Trophoblast cell (in vitro differentiated cells and primary cell): ENCODE measurements around the gene CCDC121. TPM values are rescaled to one million over a fixed set of nuclear protein-coding genes. Genes with fewer than 3 reads are reported as not detected.

Source experiments
- DNase-seq, 2 donors: peaks; one replicate each; pipeline ENCODE4 v3.0.0-alpha.2; 2016
- H2AFZ ChIP-seq: 2 replicates; pipeline ENCODE4 v1.6.1; 2013; ENCODE audit warnings: low read length, moderate library complexity, mild to moderate bottlenecking; ENCODE audit not compliant: insufficient read depth, poor library complexity
- H2AK5ac ChIP-seq: 2 replicates; pipeline ENCODE4 v1.6.1; 2013; ENCODE audit warnings: mild to moderate bottlenecking, low read length
- H2BK120ac ChIP-seq: 2 replicates; pipeline ENCODE4 v1.6.1; 2013; ENCODE audit warnings: low read length, mild to moderate bottlenecking, moderate library complexity; ENCODE audit not compliant: insufficient read depth, poor library complexity
- H2BK12ac ChIP-seq: 2 replicates; pipeline ENCODE4 v1.6.1; 2013; ENCODE audit warnings: mild to moderate bottlenecking, low read length, moderate library complexity
- H2BK5ac ChIP-seq: 2 replicates; pipeline ENCODE4 v1.6.1; 2013; ENCODE audit warnings: low read length, low read depth, moderate library complexity, mild to moderate bottlenecking; ENCODE audit not compliant: poor library complexity
- H3K14ac ChIP-seq: 2 replicates; pipeline ENCODE4 v1.6.1; 2013; ENCODE audit warnings: mild to moderate bottlenecking, low read length
- H3K18ac ChIP-seq: 2 replicates; pipeline ENCODE4 v1.6.1; 2013; ENCODE audit warnings: mild to moderate bottlenecking, low read length
- H3K23ac ChIP-seq: 2 replicates; pipeline ENCODE4 v1.6.1; 2013; ENCODE audit warnings: low read length
- H3K27ac ChIP-seq: 2 replicates; pipeline ENCODE4 v1.5.1; 2013; ENCODE audit warnings: low read depth, mild to moderate bottlenecking, inconsistent platforms, low read length, moderate library complexity
- H3K27me3 ChIP-seq: 2 replicates; pipeline ENCODE4 v1.6.1; 2013; ENCODE audit warnings: inconsistent platforms, mild to moderate bottlenecking, low read length, moderate library complexity; ENCODE audit not compliant: insufficient read depth
- H3K36me3 ChIP-seq, 2 experiments: 1 replicate in 1 of 2; 2 replicates in 1 of 2; pipeline ENCODE4 v1.6.1; 2013; ENCODE audit warnings: low read length in 2 of 2, mild to moderate bottlenecking in 2 of 2, moderate library complexity in 1 of 2; ENCODE audit not compliant: insufficient read depth in 2 of 2, control insufficient read depth in 1 of 2
- H3K4ac ChIP-seq: 2 replicates; pipeline ENCODE4 v1.6.1; 2013; ENCODE audit warnings: low read depth, mild to moderate bottlenecking, low read length, moderate library complexity
- H3K4me1 ChIP-seq, 2 experiments: 1 replicate in 1 of 2; 2 replicates in 1 of 2; pipeline ENCODE4 v1.6.1; 2013; ENCODE audit warnings: low read length in 2 of 2, mild to moderate bottlenecking in 2 of 2, moderate library complexity in 1 of 2; ENCODE audit not compliant: insufficient read depth in 2 of 2, control insufficient read depth in 1 of 2
- H3K4me2 ChIP-seq: 2 replicates; pipeline ENCODE4 v1.6.1; 2013; ENCODE audit warnings: inconsistent platforms, mild to moderate bottlenecking, low read length, moderate library complexity
- H3K4me3 ChIP-seq: 2 replicates; pipeline ENCODE4 v1.5.1; 2013; ENCODE audit warnings: mild to moderate bottlenecking, low read depth, low read length, inconsistent platforms
- H3K79me1 ChIP-seq: one replicate; pipeline ENCODE4 v1.6.1; 2013; ENCODE audit warnings: low read length
- H3K79me2 ChIP-seq: 2 replicates; pipeline ENCODE4 v1.6.1; 2013; ENCODE audit warnings: low read length, mild to moderate bottlenecking; ENCODE audit not compliant: control insufficient read depth, insufficient read depth, poor library complexity
- H3K9ac ChIP-seq: 2 replicates; pipeline ENCODE4 v1.6.1; 2013; ENCODE audit warnings: mild to moderate bottlenecking, low read length
- H3K9me3 ChIP-seq: 2 replicates; pipeline ENCODE4 v1.6.1; 2013; ENCODE audit warnings: low read depth, mild to moderate bottlenecking, control low read depth, inconsistent platforms, low read length; ENCODE audit not compliant: insufficient read depth
- H4K12ac ChIP-seq: 2 replicates; pipeline ENCODE4 v1.6.1; 2013; ENCODE audit warnings: low read depth, mild to moderate bottlenecking, low read length, moderate library complexity
- H4K8ac ChIP-seq: 2 replicates; pipeline ENCODE4 v1.6.1; 2013; ENCODE audit warnings: low read depth, mild to moderate bottlenecking, low read length, moderate library complexity
- H4K91ac ChIP-seq: one replicate; pipeline ENCODE4 v1.6.1; 2013; ENCODE audit warnings: low read depth, mild to moderate bottlenecking, low read length, moderate library complexity
- whole genome bisulfite sequencing: extraction: QIAGEN DNeasy Blood & Tissue Kit; methylation state at CpG from one replicate; pipeline ENCODE4 v1.1.7; 2013; ENCODE audit warnings: missing lambda C conversion rate; ENCODE audit not compliant: insufficient read length, insufficient coverage; ENCODE audit errors: extremely low coverage; 5-methylcytosine and 5-hydroxymethylcytosine counted together
- polyA plus RNA-seq: library from polyadenylated mRNA; stranded (reverse); fragments of 200-250 nt; gene quantifications from 2 replicates; pipeline ENCODE4 v1.2.3, GENCODE V29; 2013

Gene CCDC121
- 2.1 and 2.7 TPM in 2 replicates for polyA plus RNA-seq

DNA sequence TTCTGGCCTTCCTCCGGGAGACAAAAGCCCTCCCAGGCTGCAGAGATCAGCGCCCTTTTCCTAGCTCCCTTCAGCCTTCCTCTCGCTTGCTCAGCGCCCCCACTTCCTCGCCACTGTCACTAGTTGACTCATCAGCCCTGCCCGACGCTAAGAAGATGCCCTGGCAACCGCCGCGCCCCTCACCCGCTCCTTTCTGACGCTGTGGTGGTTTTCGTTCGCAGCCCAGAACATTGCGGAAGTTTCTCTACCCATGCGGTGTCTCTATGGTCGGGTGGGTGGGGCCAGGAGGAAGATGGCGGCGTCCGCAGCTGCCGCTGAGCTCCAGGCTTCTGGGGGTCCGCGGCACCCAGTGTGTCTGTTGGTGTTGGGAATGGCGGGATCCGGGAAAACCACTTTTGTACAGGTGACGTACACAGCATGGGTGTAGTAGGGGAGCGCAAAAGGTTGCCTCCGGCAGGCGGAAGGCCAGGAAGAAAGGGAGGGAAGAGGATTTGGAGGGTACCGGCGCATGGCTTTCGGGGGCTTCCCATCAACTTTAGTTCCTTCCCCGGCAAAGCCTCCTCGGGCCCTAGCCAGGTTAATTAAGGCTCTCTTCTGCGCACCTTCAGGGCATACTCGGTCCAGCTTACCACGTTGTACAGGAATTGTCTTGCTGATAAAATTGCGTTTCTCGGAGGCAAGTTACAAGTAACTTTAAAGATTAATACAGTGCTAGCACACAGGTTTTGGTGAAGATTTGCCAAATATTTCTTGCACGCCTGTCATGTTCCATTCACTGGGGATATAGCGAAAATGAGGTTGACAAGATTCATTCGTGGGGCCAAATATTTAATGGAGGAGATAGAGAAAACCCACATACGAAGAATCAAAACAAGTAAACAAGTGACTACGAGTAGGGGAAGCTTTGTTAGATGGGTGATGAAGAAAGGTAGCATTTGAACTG lies at the start of gene CCDC121, which contains the start of gene GPN1:
Gene CCDC121, minus strand, starts transcription at position 246 of the 943 bp plus-strand sequence. CDS start 1,213 bp downstream, outside the sequence.
Gene GPN1, plus strand, starts transcription at position 284 of the 943 bp plus-strand sequence. Its CDS starts 9 bp downstream, at position 293.
- peaks cover 9% of the 10 kb centered on the region for H3K79me1 ChIP-seq
- H4K8ac ChIP-seq, result peak within 1 kb of the TSS; percentile 85
- peak within 1 kb of the TSS; percentile 93 for H3K4me3 ChIP-seq
- peaks cover 2 to 3% of the 10 kb centered on the region in 2 experiments for H3K4me1 ChIP-seq
- peaks cover 3% of the 10 kb centered on the region for H3K79me2 ChIP-seq
- peak within 1 kb of the TSS; percentile 73 for H3K27ac ChIP-seq
- H2AK5ac ChIP-seq, result no peak within 1 kb of the TSS
- H3K4me2 ChIP-seq, result peak within 1 kb of the TSS; percentile 76
- H2AFZ ChIP-seq, result peak within 1 kb of the TSS; percentile 46
- H2BK120ac ChIP-seq, result peak within 1 kb of the TSS; percentile 12
- peak within 1 kb of the TSS; percentile 76 for H4K91ac ChIP-seq
- DNase-seq, result peak; percentile 91
- peak within 1 kb of the TSS; percentile 74 for H3K14ac ChIP-seq
- H3K36me3 ChIP-seq, result peaks cover 7 to 9% of the 10 kb centered on the region in 2 experiments
- H4K12ac ChIP-seq, result peak within 1 kb of the TSS; percentile 66
- no CpG with 5 or more reads among the region's 44 CpGs for WGBS
- H2BK5ac ChIP-seq, result peak within 1 kb of the TSS; percentile 44
- H3K18ac ChIP-seq, result peak within 1 kb of the TSS; percentile 51
- no peaks in the 10 kb centered on the region for H3K9me3 ChIP-seq
- peak within 1 kb of the TSS; percentile 57 for H2BK12ac ChIP-seq
- no peak within 1 kb of the TSS for H3K23ac ChIP-seq
- H3K9ac ChIP-seq, result peak within 1 kb of the TSS; percentile 96
- H3K4ac ChIP-seq, result peak within 1 kb of the TSS; percentile 29
- no peaks in the 10 kb centered on the region for H3K27me3 ChIP-seq

- Histone ChIP-seq H4K8ac (no peak overlapping the region), H3K79me2 (no peaks in the 10 kb centered on the region), H3K23ac (no peak overlapping the region), H3K18ac (no peak overlapping the region), H2AFZ (no peak overlapping the region), H3K4ac (no peak overlapping the region), H3K4me2 (no peak overlapping the region), H3K14ac (no peak overlapping the region), H2BK12ac (no peak overlapping the region), H3K9ac (no peak overlapping the region), H2AK5ac (no peak overlapping the region), H3K36me3 (peaks cover 13 to 15% of the 10 kb centered on the region in 2 experiments), H3K27me3 (no peaks in the 10 kb centered on the region), H3K9me3 (no peaks in the 10 kb centered on the region), H4K91ac (no peak overlapping the region), H2BK5ac (no peak overlapping the region), H3K4me3 (no peak overlapping the region), H3K79me1 (no peaks in the 10 kb centered on the region), H4K12ac (no peak overlapping the region), H3K4me1 (no peaks in the 10 kb centered on the region), H3K27ac (no peak overlapping the region), H2BK120ac (no peak overlapping the region)
- no CpG with 5 or more reads among the region's 5 CpGs for WGBS
- DNase-seq, result no peak
These were observed 44.1 kb upstream of the CCDC121 start for GRCh38 chr2:27672723-27673486.

GRCh38 chr2:27671235-27671634 lies 42.4 kb upstream of the CCDC121 start:
- Histone ChIP-seq H3K27ac (no peak overlapping the region), H3K14ac (no peak overlapping the region), H3K23ac (no peak overlapping the region), H3K18ac (no peak overlapping the region), H3K79me1 (no peaks in the 10 kb centered on the region), H3K4me3 (no peak overlapping the region), H2BK120ac (no peak overlapping the region), H2BK12ac (no peak overlapping the region), H3K36me3 (peaks cover 9 to 13% of the 10 kb centered on the region in 2 experiments), H3K9me3 (no peaks in the 10 kb centered on the region), H4K8ac (no peak overlapping the region), H3K4ac (no peak overlapping the region), H2AK5ac (no peak overlapping the region), H4K12ac (no peak overlapping the region), H3K4me2 (no peak overlapping the region), H3K79me2 (no peaks in the 10 kb centered on the region), H3K9ac (no peak overlapping the region), H2AFZ (no peak overlapping the region), H4K91ac (no peak overlapping the region), H2BK5ac (no peak overlapping the region), H3K4me1 (no peaks in the 10 kb centered on the region), H3K27me3 (no peaks in the 10 kb centered on the region)
- no peak for DNase-seq
- WGBS, result no CpG with 5 or more reads among the region's 4 CpGs

- Histone ChIP-seq H3K27me3 (no peaks in the 10 kb centered on the region), H3K9me3 (no peaks in the 10 kb centered on the region), H2AFZ (no peak overlapping the region), H3K9ac (no peak overlapping the region), H2BK12ac (no peak overlapping the region), H3K36me3 (peaks cover 8 to 9% of the 10 kb centered on the region in 2 experiments), H3K27ac (no peak overlapping the region), H4K8ac (no peak overlapping the region), H3K79me2 (peaks cover 12% of the 10 kb centered on the region), H3K14ac (no peak overlapping the region), H3K4me1 (peaks cover 9 to 12% of the 10 kb centered on the region in 2 experiments), H4K91ac (no peak overlapping the region), H4K12ac (no peak overlapping the region), H2AK5ac (no peak overlapping the region), H3K79me1 (peaks cover 9% of the 10 kb centered on the region), H3K4ac (no peak overlapping the region), H3K4me2 (no peak overlapping the region), H3K23ac (no peak overlapping the region), H2BK120ac (no peak overlapping the region), H2BK5ac (no peak overlapping the region), H3K18ac (no peak overlapping the region), H3K4me3 (no peak overlapping the region)
- WGBS, result no CpG with 5 or more reads among the region's 1 CpG
- DNase-seq, result no peak
These were observed 38.6 kb upstream of the CCDC121 start for GRCh38 chr2:27667446-27667845.
